MM.1S (cell line): ENCODE results near the gene FBXW7.

Source experiments
- DNase-seq: peaks from one replicate; pipeline ENCODE4 v3.0.0-alpha.2; 2015
- H2AFZ ChIP-seq: fragments of 300-600 bp; sonication (generic); 2 replicates; pipeline ENCODE4 v1.6.0; 2016; ENCODE audit warnings: antibody characterized with exemption, low read length
- H3F3A ChIP-seq: fragments of 300-600 bp; sonication (generic); 2 replicates; pipeline ENCODE4 v1.6.1; 2016; ENCODE audit warnings: mild to moderate bottlenecking, antibody characterized with exemption, low read length, moderate library complexity, mixed read lengths; ENCODE audit not compliant: insufficient read depth
- H3K27ac ChIP-seq: fragments of 300-600 bp; sonication (generic); 2 replicates; pipeline ENCODE4 v1.5.1; 2016; ENCODE audit warnings: mild to moderate bottlenecking, low read length
- H3K27me3 ChIP-seq: fragments of 300-600 bp; sonication (generic); replicated peaks from 2 replicates; pipeline ENCODE4 v1.6.0; 2016; ENCODE audit warnings: low read length; ENCODE audit not compliant: insufficient read depth
- H3K36me3 ChIP-seq: fragments of 300-600 bp; sonication (generic); replicated peaks from 2 replicates; pipeline ENCODE4 v1.6.1; 2016; ENCODE audit warnings: mild to moderate bottlenecking, low read length, mixed read lengths; ENCODE audit not compliant: insufficient read depth
- H3K4me1 ChIP-seq: fragments of 300-600 bp; sonication (generic); 2 replicates; pipeline ENCODE4 v1.6.1; 2016; ENCODE audit warnings: low read length, mixed read lengths
- H3K4me2 ChIP-seq: fragments of 300-600 bp; sonication (generic); 2 replicates; pipeline ENCODE4 v1.6.0; 2016; ENCODE audit warnings: low read depth, low read length
- H3K4me3 ChIP-seq: fragments of 300-600 bp; sonication (generic); 2 replicates; pipeline ENCODE4 v1.5.1; 2016; ENCODE audit warnings: low read length, mixed read lengths
- H3K79me2 ChIP-seq: fragments of 300-600 bp; sonication (generic); 2 replicates; pipeline ENCODE4 v1.6.1; 2016; ENCODE audit warnings: mixed run types, low read length, mixed read lengths
- H3K9ac ChIP-seq: fragments of 300-600 bp; sonication (generic); 2 replicates; pipeline ENCODE4 v1.6.1; 2016; ENCODE audit warnings: low read length, mixed read lengths
- H3K9me2 ChIP-seq: fragments of 300-600 bp; sonication (generic); replicated peaks from 2 replicates; pipeline ENCODE4 v1.6.1; 2016; ENCODE audit warnings: mild to moderate bottlenecking, low read length, mixed read lengths; ENCODE audit not compliant: insufficient read depth
- H3K9me3 ChIP-seq: fragments of 300-600 bp; sonication (generic); replicated peaks from 2 replicates; pipeline ENCODE4 v1.6.1; 2016; ENCODE audit warnings: mild to moderate bottlenecking, low read length, mixed read lengths; ENCODE audit not compliant: insufficient read depth
- H4K20me1 ChIP-seq: fragments of 300-600 bp; sonication (generic); 2 replicates; pipeline ENCODE4 v1.6.1; 2016; ENCODE audit warnings: mild to moderate bottlenecking, low read length, moderate library complexity, mixed read lengths; ENCODE audit not compliant: insufficient read depth
- EZH2 ChIP-seq: fragments of 300-600 bp; sonication (generic); optimal IDR thresholded peaks from 2 replicates; pipeline ENCODE3; 2017; ENCODE audit warnings: low read depth, mild to moderate bottlenecking, antibody characterized with exemption, low read length, mixed read lengths
- EZH2phosphoT487 ChIP-seq: fragments of 300-600 bp; sonication (generic); IDR thresholded peaks from 2 replicates; pipeline ENCODE4 v1.6.1; 2018; ENCODE audit warnings: antibody characterized with exemption, low read length
- TF ChIP-seq, protein P1 (sequence below): fragments of 300-600 bp; sonication (generic); IDR thresholded peaks from 2 replicates; pipeline ENCODE4 v1.5.1; 2016; ENCODE audit warnings: antibody characterized with exemption, low read length, mixed read lengths

FBXW7 gene

DNA sequence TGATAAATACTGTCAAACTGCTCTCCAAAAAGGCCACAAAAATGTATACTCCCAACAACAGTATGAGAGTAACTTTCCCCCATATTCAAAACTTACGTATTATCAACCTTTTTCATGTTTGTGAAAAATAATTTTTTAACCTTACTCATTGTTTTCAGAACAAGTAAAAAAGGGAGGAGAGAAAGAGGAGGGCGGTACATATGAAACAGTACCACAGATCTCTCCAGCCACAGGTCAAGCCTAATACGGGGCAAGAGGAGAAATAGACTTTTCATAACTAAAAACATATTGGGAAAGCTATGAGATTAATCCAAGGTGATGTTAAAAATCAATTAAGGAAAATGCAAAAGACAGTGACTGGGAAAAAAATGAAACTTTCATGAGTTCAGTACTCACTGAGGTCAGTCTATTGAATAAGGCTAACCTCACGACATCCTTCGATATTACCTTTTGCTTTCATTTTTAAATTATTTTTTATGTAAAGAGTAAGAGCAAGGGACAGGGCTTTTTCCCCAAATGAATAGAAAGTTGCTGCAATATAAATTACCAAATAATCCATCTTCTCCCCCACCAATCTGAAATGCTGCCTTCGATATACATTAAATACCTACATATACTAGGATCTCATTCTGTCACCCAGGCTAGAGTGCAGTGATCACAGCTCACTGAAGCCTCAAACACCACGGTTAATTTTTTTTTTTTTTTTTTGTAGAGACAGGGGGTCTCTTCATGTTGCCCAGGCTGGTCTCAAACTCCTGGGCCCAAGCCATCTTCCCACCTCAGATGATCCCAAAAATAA, 25.3 kb downstream of the FBXW7 start:
- Histone ChIP-seq H3K9me3 (no peaks in the 10 kb centered on the region), H3K36me3 (no peaks in the 10 kb centered on the region), H3F3A (no peaks in the 10 kb centered on the region), H3K9ac (peak overlapping the region; percentile 45; the same call in 1 of the 2 replicates), H3K27me3 (no peaks in the 10 kb centered on the region), H3K4me1 (peaks cover 25% of the 10 kb centered on the region), H2AFZ (no peak overlapping the region), H3K4me3 (peak overlapping the region; percentile 56), H3K4me2 (peak overlapping the region; percentile 64), H3K27ac (peak overlapping the region; percentile 32; the same call in 1 of the 2 replicates), H3K9me2 (no peaks in the 10 kb centered on the region), H4K20me1 (no peaks in the 10 kb centered on the region), H3K79me2 (peaks cover 98% of the 10 kb centered on the region)
- TF ChIP-seq, protein P1, sequence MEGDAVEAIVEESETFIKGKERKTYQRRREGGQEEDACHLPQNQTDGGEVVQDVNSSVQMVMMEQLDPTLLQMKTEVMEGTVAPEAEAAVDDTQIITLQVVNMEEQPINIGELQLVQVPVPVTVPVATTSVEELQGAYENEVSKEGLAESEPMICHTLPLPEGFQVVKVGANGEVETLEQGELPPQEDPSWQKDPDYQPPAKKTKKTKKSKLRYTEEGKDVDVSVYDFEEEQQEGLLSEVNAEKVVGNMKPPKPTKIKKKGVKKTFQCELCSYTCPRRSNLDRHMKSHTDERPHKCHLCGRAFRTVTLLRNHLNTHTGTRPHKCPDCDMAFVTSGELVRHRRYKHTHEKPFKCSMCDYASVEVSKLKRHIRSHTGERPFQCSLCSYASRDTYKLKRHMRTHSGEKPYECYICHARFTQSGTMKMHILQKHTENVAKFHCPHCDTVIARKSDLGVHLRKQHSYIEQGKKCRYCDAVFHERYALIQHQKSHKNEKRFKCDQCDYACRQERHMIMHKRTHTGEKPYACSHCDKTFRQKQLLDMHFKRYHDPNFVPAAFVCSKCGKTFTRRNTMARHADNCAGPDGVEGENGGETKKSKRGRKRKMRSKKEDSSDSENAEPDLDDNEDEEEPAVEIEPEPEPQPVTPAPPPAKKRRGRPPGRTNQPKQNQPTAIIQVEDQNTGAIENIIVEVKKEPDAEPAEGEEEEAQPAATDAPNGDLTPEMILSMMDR, result no peak
- no peak for TF ChIP-seq EZH2phosphoT487
- TF ChIP-seq EZH2, result no peak
- DNase-seq, result peak; percentile 46

DNA sequence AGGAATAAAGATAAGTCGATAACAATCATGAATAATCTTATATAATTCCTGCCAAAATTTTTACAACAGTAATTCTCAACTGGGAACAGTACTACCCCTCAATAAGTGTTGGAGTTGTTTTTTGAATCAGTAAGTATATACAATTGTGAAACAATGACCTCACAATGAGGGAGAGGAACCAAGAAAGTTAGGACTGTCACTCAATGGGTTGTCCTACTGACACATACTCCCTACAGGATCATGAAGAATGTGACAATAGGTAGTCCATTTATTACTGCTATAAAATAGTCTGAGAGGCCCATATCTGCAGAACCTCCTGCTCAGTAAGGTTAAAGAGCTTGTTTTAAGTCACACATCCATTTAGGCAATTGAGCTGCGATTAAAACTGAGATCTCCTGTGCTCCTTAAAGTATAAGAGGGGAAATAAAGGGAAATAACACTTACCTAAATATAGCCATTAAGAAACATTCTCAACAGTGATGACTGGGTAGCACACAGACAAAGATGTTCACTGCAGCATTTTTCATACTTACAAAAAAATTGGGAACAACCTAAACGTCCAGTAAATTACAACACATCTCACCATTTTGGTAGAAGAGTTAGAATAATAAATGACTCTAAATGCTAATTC, 26.2 kb downstream of the FBXW7 start:
- H3K4me3 ChIP-seq, result peak overlapping the region; percentile 56
- TF ChIP-seq, protein P1, result no peak
- TF ChIP-seq EZH2 (no peak), EZH2phosphoT487 (no peak)
- no peaks in the 10 kb centered on the region for H3K9me3 ChIP-seq
- no peak overlapping the region for H2AFZ ChIP-seq
- H3K36me3 ChIP-seq, result no peaks in the 10 kb centered on the region
- H3K79me2 ChIP-seq, result peaks cover 97% of the 10 kb centered on the region
- H3K4me1 ChIP-seq, result peaks cover 25% of the 10 kb centered on the region
- H3F3A ChIP-seq, result no peaks in the 10 kb centered on the region
- peak; percentile 14 for DNase-seq
- H3K9me2 ChIP-seq, result no peaks in the 10 kb centered on the region
- peak overlapping the region; percentile 32; the same call in 1 of the 2 replicates for H3K27ac ChIP-seq
- H4K20me1 ChIP-seq, result no peaks in the 10 kb centered on the region
- peak overlapping the region; percentile 64 for H3K4me2 ChIP-seq
- no peaks in the 10 kb centered on the region for H3K27me3 ChIP-seq
- no peak overlapping the region for H3K9ac ChIP-seq

DNA sequence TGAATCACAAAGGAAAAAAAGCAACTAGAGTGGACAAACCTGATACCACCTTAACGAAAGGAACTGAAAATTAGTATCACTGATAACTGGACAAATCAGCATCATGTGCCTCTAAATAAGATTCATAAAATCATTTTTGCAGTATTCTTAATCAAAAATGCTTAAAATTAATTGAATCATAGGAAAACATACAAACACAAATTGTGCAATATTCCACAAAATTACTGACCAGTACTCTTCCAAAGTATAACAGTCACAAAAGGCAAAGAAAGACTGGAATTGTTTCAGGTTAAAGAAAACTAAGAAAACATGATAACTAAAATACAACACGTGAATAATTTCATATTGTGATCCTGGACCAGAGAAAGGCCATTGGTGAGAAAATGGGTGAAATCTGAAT, 27.1 kb downstream of the FBXW7 start:
- no peak for DNase-seq
- H3K4me1 ChIP-seq, result peaks cover 23% of the 10 kb centered on the region
- H3F3A ChIP-seq, result no peaks in the 10 kb centered on the region
- peak overlapping the region; percentile 64 for H3K4me2 ChIP-seq
- H2AFZ ChIP-seq, result no peak overlapping the region
- no peak overlapping the region for H3K27ac ChIP-seq
- no peaks in the 10 kb centered on the region for H3K27me3 ChIP-seq
- H3K9ac ChIP-seq, result no peak overlapping the region
- TF ChIP-seq EZH2phosphoT487 (no peak), EZH2 (no peak)
- TF ChIP-seq, protein P1, result no peak
- H3K9me2 ChIP-seq, result no peaks in the 10 kb centered on the region
- peaks cover 98% of the 10 kb centered on the region for H3K79me2 ChIP-seq
- H3K9me3 ChIP-seq, result no peaks in the 10 kb centered on the region
- no peaks in the 10 kb centered on the region for H3K36me3 ChIP-seq
- no peaks in the 10 kb centered on the region for H4K20me1 ChIP-seq
- H3K4me3 ChIP-seq, result no peak overlapping the region
